HG02763 (cell line): ENCODE results near the gene NOC2L.

Experiments used
- ATAC-seq: cut with Tn5 transposase; IDR thresholded peaks from one replicate; pipeline ENCODE4 v1.9.1; 2021; ENCODE audit warnings: mild to moderate bottlenecking, moderate library complexity; ENCODE audit not compliant: unreplicated experiment

Gene NOC2L

DNA sequence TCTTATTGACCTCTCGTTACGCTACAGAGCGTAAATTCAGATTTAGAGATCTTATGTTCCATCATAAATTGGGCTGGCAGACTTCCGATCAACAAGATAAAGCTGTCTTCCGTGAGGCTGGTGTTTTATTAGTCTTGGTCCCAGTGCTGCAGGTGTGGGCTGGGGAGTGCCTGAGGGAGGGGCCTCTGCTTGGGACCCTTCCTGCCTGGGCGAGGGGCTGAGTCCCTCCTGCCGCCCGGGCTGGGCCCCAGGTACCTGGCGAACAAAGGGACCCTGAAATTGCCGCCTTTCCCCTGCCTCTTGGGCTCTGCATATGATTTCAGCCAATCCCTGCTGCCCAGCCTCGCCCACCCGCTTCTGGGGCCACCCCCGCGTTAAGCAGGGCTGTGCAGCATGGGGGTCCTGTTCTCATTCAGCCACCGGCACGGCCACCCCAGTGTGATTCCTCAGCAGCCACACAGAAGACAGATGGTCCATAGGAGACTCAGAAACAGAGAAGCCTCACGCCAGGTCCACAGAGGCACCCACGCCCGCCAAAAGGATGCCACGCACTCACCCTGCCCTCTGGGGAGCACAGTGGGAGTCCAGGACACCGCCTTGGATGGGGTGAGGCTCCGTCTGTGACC, 41.5 kb downstream of the NOC2L start:
- no peak for ATAC-seq

DNA sequence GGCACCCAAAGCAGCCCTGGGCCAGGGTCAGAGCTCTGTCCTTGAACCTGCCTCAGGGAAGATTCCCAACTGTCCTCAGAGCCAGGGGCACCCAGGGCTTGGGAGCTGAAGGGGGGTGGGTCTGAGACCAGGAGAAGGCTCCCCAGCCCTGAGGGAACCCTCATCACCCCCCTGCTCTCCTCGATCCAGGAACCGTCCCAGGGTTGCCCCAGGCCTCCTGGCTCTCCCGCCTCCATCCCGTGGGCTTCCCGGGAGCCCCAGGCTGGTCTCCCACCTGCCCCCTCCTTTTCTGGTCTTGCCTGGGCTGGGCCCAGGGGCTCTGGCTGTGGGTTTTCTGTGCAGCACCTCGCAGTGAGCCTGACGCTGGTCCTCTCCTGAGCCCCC, 42.0 kb downstream of the NOC2L start:
- ATAC-seq: no peak

DNA sequence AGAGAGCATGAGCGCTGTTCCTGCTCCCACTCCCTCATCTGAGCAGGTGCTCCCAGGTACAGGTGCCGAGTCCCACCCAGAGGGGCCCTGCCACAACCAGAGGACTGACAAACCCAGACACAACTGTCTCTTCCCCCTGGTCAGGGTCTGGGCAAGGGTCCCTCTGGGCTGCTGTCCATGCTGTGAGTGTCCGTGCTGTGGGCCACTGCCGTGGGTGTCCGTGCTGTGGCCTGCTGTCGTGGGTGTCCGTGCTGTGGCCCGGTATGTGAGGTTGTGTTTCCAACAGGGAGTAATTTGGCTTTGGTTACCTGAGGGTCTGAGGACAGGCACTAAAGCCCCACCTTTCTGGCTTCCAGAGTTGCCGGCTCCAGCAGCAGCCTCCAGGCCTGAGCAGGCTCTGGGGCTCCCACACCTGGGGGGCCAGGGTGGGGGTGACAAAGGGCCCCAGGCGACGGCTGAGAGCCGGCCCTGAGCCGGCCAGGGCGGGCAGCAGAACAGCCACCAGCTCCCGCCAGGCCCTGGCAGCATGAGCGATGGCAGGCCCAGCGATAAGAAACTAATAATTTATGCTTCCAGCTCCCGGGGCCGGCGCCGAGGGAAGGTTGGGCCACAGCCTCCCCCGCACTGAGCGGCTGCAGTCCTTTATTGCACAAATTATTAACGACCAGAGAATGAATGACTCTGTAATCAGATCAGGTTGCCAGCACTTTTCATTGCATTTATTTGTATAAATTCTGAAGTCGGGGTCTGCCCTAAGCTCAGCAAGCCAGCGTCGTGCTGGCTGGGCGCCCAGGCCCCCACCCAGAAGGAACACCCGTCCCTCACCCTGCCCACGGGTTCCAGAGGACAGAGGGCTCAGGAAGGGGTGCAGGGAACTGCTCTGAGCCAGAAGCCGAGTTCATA, 42.6 kb downstream of the NOC2L start:
- no peak for ATAC-seq

DNA sequence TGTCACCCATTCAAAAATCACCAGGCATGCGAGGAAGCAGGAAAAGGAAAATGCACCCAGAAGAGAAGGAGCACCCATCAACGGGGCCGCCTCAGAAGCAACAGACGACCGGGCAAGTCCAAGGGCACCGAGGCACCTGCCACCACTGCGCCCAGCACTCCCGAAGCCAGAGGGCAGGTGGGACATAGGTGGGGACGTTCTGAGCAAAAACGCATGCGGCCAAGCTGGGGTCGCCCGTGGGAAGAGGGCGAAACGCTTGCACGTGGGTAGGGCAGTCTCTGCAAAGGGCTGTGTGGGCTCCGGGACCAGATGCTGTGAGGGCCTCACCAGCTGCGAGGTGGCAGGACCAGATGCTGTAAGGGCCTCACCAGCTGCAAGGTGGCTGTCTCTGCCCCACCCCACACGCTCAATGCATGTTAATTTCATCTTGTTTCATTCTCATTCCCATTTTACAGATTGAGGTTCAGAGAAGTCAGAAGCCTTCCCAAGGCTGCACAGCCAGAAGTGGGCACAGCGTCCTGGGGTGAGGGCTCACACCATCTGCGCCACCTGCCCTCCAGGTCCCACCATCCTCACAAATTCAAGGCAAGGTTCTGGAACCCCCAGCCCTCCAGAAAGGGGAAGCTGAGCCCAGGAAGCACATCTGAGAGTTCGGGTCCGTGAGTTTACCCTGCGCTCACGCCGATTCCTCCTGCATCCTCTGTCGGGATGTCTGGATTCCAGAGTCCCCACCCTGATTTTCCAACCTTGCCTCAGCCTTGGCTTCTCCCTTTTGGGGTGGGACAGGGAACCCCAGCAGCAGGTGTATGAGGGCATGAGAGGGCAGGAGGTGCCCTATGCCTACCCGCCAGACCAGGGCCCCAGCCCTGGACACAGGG, 43.5 kb downstream of the NOC2L start:
- ATAC-seq: no peak

DNA sequence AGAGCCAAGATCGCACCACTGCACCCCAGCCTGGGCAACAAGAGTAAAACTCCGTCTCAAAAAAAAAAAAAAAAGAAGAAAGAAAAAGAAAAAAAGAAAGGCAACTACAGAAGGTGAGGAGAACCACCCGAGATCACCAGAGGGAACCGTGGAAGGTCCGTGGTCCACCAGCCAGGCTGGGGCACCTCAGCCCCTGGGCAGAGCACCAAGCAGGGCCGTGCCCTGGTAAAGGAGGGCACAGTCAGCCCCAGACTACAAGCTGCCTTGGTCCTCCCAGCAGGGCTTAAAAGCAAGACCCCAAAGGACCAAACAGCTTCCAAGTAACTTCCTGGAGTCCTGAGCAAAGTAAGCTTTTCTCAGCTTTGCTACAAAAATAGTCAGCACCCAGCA, 44.2 kb downstream of the NOC2L start:
- ATAC-seq: no peak

DNA sequence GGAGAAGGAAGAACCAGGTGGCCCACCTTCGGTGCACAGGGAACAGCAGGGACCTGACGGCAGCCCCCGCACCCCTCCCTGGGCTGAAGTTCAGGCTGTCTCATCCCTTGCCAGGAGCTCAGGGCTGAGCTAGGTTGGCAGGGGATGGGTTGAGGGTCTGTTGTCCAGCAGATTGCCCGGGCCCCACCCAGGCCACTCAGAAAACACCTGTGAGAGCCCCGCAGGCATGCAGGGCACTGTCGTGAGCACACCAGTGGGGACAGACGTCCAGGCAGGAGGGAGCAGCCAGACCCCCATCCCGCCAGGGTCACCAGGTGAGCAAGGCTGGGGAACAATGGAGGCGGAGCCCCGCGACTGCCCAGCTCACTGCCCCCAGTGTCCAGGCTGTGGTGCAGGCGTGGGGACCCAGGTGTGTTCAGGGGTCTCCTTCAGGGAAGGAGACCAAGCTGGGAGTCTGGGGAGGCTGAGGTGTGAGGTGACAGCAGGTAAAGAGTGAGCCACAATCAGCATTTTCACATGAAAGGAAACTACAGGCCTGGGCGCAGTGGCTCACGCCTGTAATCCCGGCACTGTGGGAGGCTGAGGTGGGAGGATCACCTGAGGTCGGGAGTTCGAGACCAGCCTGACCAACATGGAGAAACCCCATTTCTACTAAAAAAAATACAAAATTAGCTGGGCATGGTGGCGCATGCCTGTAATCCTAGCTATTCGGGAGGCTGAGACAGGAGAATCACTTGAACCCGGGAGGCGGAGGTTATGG, 44.7 kb downstream of the NOC2L start:
- ATAC-seq: no peak

DNA sequence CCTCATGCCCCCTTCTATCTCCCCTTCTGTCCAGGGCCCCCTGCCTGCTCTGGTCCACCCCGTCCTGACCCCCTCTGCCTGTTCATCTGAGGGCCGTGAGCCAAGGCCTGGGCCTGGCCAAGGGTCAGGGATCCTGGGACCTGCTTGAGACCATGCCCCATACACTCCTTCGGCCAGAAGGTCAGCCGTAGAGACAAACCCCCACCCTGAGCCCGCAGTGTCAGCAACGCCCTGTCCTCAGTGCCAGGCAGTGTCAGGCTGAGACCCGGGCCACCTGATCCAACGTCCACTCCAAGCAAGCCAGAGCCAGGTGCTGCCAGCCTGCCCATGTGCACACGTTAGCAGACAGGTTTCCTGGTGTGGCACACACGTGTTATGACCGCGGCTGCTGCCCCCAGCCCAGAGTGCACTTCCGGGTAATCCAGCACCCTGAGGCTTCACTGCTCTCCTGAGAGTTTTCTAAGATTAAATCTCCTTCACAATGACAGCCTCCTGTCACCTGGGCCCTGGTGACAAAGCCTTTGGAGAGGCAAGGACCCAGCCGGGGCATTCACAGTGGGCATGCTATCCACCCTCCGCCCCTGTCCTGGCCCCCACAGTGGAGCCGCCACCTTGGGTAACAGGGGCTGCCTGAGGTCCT, 45.4 kb downstream of the NOC2L start:
- no peak for ATAC-seq

DNA sequence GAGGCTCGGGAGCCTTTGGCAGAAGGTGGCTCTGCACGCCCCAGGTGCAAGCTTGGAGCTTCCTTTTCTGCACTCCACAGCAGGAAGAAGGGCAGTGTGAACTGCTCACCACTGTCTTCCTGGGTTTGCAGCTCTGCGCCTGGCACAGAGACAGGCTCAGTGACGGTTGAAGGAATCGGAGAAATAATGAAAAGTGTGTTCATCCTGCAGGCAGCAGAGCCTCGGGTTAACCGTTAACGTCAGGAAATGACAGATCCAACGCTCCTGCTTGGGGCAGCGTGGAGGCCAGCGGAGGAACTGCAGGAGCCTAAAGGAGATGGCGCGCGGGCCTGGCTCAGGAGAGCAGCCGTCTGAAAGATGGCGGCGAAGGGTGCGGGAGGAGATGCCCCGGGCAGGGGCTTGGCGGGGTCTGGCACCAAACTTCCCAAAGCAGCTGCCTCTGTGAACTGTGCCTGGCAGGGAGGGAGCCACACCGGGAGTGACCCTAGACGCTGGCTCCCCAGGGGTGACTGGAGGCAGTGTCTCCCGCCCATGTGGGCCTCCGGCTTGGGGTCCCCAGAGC, 46.2 kb downstream of the NOC2L start:
- ATAC-seq: no peak

DNA sequence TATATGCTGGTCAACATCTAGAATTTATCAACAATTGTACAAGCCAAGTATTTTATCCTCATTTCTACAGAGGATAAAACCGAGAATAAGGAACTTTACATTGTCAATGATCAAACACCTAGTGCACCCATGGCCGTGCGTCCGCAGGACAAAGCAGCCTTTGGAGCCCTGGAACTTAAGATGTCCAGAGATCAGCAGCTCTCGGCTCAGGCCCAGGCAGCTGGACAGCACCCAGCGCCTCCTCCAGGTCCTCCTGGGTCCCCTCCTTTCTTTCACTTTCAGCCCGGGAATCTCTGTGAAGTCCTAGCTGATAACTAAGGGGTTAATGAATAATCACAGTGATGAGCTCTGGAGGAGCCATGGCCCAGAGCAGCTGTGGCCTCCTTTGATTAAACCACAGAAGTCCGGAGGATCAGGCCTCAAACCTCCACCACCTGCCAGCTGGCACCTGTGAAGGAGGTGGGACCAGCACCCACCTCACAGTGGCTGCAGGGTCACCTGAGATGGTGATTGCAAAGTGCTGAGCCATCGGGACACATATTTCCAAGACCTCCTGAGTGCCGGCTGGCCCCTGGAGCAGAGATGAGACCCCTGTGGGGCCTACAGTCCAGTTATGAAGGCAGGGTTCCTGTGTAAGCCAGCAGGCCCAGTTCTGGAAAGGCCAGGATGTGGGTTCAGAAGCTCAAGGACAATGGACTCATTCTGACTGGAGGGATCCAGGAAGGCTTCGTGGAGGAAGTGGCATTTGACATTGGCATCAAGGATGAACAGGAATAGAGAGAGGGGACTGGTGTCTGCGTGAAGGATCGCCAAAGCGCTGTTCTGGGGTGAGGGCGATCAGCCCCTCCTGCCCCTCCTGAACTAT, 46.9 kb downstream of the NOC2L start:
- no peak for ATAC-seq

DNA sequence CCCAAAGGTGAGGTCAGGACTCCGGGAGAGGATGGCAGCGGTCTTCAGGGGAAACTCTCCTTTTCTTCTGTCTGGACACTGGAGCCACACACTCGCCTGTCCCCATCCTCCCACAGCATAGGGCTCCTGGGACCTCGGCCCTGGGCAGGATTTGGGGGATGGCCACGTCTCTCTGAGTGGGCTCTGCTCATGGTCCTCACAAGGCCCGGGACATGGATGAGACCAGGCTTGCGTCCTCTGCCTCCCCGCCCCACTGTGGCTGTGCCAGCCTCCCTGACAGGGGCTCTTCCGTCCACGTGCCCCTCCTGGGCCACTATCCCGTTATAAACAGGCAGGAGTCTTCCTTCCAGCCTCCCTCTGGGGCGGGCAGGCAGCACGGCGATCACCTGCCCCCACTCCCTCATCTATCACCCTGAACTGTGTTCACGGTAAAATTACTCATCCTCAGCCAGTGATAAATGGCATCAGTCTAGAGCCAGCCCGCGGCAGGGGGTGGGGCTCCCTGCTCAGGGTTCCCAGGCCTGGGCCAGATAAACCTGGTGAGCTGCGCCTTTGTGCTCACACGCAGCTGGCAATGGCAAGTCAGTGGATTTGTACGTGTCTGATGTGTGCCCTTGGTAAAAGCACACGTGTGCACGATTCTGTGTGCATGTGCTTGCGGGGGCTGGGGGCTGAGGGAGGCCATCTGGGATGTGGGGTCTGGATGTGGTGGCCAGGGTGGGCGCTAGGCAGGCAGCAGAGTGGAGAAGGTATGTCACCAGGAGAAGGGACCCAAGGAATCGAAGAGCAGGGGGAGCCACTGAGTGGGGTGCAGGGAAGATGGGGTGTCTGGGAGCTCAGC, 48.0 kb downstream of the NOC2L start:
- ATAC-seq: no peak

DNA sequence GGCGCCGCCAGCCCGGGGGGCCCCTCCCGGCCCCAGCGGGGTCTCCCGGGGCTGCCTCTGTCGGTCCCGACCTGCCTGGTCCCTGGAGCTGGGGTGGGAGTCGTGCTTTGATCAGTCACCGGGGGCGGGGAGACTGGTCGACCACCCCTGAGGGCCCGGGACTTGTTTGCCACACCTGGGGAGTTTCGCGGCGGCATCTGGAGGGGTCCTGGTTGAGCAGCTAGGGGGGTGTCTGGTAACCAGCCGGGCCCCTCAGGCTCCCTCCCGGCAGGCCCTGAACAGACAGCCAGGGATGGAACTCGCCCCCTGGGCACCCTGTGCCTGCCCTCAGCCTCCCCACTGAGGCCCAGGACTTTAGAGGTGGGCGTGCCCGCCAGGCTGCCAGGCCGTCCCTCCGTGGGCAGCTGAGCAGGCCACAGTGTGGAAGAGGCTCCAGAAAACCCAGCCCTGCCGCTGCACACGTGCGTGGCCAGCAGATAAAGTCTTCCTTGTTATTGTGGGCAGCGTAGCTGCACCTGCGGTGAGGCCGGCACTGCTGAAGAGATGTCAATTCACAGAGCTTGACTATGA, 48.7 kb downstream of the NOC2L start:
- no peak for ATAC-seq

DNA sequence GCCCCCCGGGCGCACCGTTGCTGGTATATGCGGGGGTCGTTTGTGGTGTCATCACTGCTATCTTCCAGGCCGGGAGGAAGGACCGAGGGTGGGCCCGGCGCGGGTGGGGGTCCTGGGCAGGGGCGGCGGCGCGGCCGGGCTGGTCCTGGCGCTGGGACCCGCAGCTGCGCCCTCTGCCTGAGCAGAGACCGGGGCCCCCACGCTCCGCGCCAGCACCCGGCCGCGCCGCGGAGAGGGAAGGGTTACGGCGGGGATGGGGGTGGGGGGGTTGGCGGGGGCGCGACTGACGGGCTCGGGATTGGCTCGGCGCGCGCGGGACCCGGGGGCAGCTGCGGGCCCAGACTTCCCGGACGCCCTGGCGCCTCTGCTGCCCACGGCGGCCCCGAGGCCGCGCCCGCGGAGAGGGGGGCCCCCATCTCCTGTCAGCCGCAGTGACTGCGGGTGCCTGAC, 49.2 kb downstream of the NOC2L start:
- no peak for ATAC-seq

DNA sequence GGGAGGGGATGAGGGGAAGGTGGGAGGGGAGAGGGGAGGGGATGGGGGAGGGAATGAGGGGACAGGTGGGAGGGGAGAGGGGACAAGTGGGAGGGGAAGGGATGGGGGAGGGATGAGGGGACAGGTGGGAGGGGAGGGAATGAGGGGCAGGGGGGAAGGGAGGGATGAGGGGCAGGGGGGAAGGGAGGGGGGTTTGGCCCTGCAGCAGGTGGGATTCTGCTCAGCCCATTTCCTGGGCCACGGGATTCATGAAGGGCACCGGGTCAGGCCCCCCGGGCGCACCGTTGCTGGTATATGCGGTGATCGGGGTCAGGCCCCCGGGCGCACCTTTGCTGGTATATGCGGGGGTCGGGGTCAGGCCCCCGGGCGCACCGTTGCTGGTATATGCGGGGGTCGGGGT, 50.4 kb downstream of the NOC2L start:
- ATAC-seq: no peak

DNA sequence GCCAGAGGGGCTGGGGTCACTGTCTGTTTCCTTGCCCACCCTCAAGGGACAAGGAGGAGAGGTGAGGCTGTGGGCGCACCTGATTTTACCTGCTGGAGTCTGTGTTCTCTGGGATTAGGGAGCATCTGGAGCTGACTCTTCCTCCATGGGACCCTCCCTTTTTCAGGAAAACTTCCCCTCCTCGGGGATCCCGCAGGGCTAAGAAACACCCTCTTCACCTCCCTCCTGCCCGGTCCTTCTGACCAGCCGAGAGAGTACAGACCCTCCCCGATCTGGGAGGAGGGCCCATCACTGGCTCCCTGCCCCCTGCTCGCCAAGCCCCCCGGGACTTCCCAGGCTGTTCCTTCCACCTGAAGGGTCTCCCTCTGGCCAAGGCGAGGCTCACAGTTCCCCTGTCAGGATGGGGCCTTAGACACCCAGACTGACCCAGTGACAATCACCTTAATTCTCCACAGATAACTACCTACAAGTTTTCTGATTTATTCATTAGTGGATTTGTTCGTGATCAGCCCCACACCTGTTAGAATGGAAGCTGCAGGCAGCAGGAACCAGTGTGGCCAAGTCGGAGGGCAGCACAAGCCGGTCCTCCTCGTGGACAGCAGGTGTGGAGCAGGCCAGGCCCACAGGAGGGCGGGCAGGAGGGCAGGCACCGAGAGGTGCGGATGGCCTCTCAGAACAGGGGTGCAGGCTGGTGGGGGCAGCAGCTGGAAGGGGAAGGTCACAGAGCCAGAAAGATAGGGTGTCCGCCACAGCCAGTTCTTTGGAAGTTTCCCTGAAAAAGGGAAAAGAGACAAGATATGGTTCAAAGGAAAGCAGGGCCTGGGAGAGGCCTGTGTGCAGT, 51.2 kb downstream of the NOC2L start:
- ATAC-seq: no peak

DNA sequence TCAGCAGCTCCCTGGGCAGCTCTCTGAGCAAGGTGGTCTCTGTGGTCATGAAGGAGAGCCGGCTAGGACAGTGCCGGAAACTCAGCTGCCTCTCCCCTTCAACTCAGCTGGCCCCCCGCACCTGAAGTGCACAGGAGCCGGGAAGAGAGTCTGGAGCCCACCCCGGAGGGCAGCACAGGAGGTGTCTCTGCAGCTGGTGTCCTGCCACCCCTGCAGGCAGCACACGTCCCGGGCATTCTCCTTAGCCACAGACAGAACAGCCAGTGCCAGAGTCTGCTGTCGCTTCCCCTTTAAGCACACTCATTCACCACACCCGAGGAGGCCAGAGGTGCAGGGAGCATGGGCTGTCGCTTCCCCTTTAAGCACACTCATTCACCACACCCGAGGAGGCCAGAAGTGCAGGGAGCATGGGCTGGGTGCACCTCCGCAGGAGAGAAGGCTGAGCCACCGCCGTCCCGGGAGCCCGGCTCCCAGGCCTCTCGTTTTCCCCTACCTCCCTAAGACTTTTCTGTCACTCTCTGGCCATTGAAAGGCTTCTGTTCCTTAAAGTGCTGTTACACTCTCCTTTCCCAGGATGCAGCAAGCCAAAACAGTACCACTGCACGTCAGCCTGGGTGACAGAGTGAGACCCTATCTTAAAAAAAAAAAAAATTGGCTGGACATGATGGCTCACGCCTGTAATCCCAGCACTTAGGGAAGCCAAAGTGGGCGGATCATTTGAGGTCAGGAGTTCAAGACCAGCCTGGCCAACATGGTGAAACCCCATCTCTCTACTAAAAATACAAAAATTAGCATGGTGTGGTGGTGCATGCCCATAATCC, 52.2 kb downstream of the NOC2L start:
- no peak for ATAC-seq
